Sciatic nerve (tissue), 2 donors: Measurements from ENCODE around the gene LEFTY1. TPM values are rescaled to one million over a fixed set of nuclear protein-coding genes. Genes with fewer than 3 reads are reported as not detected.

Source experiments
- ATAC-seq: fragments of 200-7000 bp; cut with Tn5 transposase; one replicate; pipeline ENCODE4 v1.9.1; 2020; ENCODE audit warnings: mild to moderate bottlenecking, moderate library complexity
- DNase-seq: peaks from one replicate; pipeline ENCODE4 v3.0.0-alpha.2; 2020; ENCODE audit warnings: low spot score
- intact Hi-C: fragments of 100-400 bp; cut with DNase I; formaldehyde crosslinking; loops from one replicate; pipeline ENCODE4 v1.14.2; 2022
- total RNA-seq: library from RNA; stranded (reverse); fragmentation: NEBNext Ultra II Directional; extraction: Animal tissue kit (Norgen Biotek cat#: 25700); gene quantifications from one replicate; pipeline ENCODE4 v1.2.1, GENCODE V29; 2021
- donor health status: DM: no; HTN: no; CAD: no.
- donor health status: DM: no; HTN: no; CAD: no.

Gene LEFTY1
- total RNA-seq, 1 donor from 2014 or later: 0.89 TPM

GRCh38 chr1:225859151-225859550, 29.8 kb downstream of the LEFTY1 start:
- DNase-seq (no peak), ATAC-seq (no peak)
- intact Hi-C loops: no loop called here

DNA sequence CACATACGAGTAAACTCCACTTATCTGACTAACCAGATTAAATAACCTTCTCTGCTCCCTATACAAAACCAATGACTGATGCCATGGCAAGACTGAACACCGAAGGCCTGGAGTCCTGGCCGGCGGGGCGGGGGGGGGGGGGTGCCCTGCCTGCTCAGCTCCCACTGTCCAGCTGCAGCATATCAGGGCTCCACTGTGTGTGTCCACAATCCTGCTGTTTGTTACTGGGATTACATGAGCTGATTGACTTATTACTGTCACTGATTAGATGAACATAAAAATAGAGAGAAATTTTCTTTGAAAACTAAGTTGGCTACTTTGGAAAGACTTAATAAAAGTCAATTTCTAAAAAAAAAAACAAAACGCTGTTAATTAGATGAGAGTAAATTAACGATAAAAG, 31.7 kb downstream of the LEFTY1 start:
- DNase-seq (no peak), ATAC-seq (no peak)
- intact Hi-C loops: no loop called here

DNA sequence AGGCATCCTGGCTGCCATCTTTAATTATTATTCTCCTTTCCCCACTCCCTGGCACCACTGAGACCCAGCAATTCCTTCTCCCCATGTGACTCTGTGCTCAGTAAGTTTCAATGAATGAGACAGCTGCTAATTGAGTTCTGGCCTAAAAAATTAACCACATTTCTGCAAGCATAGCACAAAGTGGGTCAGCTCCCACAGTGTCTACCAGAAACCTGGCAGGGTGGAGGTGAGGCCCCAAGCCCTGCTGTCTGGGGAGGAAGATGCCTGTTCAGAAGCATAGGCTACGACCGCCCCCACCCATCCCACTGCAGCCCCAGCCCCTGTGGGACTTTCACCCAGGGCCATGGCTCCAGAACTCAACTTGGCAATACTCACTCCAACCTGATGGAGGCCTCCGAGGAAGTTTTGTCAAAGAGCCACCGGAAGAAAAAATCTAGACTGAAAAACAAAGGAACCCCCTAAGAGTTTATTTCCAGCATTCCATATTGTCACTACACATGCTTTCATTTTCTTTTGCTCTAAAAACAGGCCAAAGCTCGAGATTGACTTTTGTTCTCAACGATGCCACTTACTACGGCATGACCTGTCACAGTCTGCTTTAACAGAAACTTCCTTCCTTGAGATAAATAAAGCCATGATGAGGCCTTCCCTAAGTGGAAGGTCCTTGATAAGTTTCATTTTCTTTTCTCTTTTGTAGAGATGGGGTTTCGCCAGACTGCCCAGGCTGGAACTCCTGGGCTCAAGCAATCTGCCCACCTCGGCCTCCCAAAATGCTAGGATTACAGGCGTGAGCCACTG, 33.2 kb downstream of the LEFTY1 start:
- ATAC-seq (no peak), DNase-seq (no peak)
- intact Hi-C loops: no loop called here

- DNase-seq: no peak
- no peak for ATAC-seq
- intact Hi-C loops: no loop called here
Measured at GRCh38 chr1:225853441-225853840, 35.5 kb downstream of the LEFTY1 start.

DNA sequence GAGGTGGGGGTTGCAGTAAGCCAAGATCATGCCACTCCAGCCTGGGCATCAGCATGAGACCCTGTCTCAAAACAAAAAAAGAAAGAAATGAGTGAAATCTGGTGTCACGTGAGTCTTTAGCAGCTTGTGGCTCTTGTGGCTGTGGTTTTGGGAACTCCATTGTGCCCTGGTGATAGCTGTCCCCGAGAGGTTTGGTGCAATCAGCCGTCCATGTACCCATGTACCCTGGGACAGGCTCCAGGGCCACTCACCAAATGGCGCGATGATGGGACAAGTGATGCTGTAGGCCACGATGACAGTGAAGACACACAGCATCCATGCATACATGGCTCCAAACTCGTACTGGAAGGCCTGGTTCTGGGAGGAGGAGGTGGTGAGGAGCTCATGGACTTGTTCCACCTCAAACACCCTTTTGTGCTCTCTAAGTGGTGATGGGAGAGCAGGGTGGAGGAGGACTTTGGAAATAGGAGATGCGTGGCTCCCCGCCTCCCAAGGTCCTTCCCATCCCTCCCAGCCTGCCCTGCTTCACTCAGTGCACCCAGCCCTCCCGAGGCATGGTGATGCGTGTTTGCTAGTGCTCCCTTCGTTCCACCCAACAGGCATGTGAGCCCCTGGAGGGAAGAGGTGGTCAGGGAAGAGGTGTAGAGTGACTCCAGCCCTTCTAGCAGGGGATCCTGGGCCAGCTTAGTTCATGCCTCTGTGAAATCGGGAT, 36.4 kb downstream of the LEFTY1 start:
- DNase-seq: no peak
- ATAC-seq: no peak
- intact Hi-C loops: no loop called here

- intact Hi-C loops: no loop called here
- no peak for DNase-seq
- no peak for ATAC-seq
Measured at GRCh38 chr1:225851805-225852204, 37.1 kb downstream of the LEFTY1 start.

GRCh38 chr1:225850370-225850769, 38.6 kb downstream of the LEFTY1 start:
- intact Hi-C loops: no loop called here
- ATAC-seq (no peak), DNase-seq (no peak)

DNA sequence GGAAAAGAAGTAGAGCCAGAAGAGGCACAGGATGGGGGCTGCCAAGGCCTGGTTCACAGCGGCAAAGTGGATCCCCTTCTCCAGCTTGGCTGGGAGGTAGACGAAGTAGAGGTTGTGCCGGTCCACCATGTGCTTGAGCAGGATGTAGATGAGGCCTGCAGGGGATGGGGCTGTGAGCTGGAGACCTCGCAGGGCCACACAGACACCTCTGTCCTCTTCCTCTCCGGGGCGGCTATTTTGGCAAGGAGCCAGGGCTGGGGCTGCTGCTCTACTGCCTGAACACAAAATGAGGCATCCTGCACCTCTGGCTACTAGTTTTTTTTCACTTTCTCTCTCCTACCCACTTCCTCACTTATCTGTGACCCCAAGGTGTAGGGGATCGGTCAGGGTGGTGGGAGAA, 39.0 kb downstream of the LEFTY1 start:
- ATAC-seq: no peak
- peak; percentile 79 for DNase-seq
- intact Hi-C loops: no loop called here

GRCh38 chr1:225848030-225848955, 40.7 kb downstream of the LEFTY1 start:
- DNase-seq (no peak), ATAC-seq (no peak)
- intact Hi-C loops: no loop called here

DNA sequence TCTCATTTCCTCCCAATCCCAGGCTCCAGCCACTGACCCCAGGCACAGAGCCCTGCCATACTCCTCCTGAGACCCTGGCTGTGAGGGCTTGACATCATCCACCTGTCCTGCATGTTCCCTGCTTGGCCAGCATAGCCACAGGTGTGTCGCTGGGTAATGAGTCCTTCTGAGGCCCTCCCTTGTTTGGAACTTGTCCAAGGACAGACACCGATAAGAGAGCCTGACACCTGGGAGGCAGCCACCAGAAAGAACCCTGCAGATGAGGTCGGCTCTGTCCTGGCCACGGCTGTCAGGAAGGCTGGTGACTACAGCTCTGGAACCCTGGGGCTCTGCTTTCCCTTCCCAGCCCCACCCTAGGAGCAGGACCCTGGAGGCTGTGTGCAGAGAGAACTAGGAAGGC, 41.3 kb downstream of the LEFTY1 start:
- ATAC-seq: no peak
- no peak for DNase-seq
- intact Hi-C loops: no loop called here

DNA sequence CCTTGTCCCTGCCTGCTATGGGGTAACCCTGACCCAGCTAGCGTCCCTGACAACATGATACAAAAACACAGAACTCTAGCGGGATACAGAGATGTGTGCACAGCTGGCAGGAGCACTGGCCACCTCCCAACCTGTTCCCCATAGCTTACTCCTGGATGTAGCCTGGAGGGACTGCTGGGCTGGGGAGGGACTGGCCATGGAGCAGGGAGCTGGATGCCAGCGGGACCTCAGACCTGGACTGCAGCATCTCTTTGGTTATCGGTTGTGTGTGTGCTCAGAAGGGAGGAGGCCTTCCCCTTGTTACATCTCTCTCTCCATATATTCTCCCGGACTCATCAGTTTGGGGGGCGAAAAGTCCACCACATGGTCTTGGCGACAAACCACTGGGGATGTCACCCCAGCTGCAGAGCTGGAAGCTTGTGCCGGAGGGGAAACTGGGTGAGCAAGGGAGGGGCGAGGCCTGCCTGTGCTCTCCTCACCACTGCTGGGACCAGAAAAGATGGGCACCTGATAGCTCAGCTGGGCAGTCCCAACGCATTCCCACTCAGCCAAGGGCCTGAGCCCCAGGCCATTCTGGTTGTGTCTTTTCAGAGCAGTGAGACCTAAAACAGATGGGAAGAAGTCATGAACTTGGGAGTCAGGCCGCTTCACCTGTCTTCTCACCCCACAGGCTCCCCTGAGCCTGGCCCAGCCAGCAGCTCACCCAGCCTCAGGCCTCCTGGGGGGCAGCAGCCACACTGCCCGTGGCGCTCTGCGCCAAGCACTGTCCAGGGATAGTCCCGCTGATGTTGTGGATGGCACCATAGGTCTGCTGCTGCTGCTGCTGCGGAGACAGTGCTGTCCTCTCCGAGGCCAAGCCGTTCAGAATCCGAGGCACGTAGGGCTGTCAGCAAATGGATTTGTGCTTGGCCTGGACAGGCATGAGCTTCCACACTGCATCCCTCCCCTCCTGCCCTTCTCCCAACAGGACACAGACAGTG, 42.3 kb downstream of the LEFTY1 start:
- no peak for DNase-seq
- intact Hi-C loops: no loop called here
- ATAC-seq: peak; percentile 2

DNA sequence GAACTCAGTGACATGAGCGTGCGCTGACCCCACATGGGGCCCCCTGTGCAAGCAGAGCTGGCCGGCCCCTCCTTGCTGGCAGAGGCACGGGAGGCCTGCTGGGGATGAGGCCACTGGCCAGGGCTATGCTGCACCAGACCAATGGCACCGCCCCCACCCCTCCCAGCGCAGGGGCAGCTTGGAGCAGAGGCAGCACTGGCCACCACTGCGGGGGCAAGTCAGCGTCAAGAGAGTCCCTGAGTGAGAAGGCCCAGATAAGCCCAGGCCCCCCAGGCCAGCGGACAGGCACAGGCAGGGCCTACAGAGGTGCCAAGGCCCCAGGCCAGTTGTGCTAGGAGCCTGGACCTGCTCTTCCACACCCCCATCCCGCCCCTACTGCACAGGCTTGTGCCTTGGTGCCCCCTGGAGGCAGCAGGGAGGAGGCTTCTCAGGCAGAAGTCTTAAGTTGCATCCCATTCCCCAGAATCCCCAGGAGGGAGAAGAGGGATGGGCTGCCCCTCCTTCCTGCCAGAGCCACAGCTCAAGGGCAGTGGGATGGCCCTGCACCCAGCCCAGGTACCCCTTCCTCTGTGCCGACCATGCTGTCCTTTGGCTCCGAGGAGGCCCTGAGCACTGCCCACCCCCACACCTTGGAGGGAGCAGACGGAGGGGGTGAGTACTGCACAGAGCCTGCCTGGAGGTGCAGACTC, 43.2 kb downstream of the LEFTY1 start:
- DNase-seq (peak; percentile 85), ATAC-seq (peak; percentile 89)
- intact Hi-C loops: no loop called here

- DNase-seq (no peak), ATAC-seq (no peak)
- intact Hi-C loops: no loop called here
Measured at GRCh38 chr1:225845097-225845496, 43.8 kb downstream of the LEFTY1 start.

- intact Hi-C loops: no loop called here
- ATAC-seq: no peak
- DNase-seq: no peak
Measured at GRCh38 chr1:225844236-225845061, 44.5 kb downstream of the LEFTY1 start.

GRCh38 chr1:225843426-225843795, 45.5 kb downstream of the LEFTY1 start:
- intact Hi-C loops: no loop called here
- ATAC-seq: no peak
- DNase-seq: no peak

DNA sequence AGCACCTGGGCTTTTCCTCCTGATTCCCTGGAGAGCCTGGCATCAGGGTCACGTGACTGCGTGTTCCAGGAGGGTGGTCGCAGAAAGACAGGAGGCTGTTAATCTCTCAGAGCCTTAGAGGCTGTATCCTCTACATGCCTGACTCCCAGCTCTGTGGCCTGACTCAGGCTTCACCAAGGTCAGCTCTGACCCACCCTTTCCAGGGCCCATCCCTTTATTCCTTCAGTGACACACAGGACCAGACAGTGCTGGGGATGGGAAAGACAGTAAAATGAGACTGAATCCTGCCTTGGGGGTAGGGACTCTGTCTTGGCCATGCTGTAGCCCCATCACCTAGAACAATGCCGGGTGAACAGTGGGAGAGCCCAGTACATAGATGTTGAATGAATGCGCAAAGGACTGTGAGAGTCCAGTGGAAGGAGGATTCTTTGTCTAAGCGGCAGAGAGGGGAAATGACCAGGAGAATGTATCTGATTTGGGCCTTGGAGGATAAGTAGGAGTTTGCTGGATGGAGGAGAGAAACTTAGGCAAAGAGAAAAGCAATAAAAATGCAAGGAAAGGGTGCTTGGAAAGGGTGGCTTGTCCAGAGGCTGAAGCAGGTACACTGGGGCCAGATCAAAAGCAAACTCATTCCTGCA, 46.0 kb downstream of the LEFTY1 start:
- no peak for ATAC-seq

GRCh38 chr1:225842074-225842473, 46.9 kb downstream of the LEFTY1 start:
- no peak for DNase-seq
- ATAC-seq: no peak
- intact Hi-C loops: no loop called here

More for the DNA sequence above, 46.0 kb downstream of the LEFTY1 start:
- DNase-seq: no peak
- intact Hi-C loops: no loop called here
